ENCODE data around the gene TMEM59. TPM values are rescaled to one million over a fixed set of nuclear protein-coding genes. Genes with fewer than 3 reads are reported as not detected.

Gene TMEM59
- total RNA-seq, 1 experiment from 2014 or later: 174 TPM

DNA sequence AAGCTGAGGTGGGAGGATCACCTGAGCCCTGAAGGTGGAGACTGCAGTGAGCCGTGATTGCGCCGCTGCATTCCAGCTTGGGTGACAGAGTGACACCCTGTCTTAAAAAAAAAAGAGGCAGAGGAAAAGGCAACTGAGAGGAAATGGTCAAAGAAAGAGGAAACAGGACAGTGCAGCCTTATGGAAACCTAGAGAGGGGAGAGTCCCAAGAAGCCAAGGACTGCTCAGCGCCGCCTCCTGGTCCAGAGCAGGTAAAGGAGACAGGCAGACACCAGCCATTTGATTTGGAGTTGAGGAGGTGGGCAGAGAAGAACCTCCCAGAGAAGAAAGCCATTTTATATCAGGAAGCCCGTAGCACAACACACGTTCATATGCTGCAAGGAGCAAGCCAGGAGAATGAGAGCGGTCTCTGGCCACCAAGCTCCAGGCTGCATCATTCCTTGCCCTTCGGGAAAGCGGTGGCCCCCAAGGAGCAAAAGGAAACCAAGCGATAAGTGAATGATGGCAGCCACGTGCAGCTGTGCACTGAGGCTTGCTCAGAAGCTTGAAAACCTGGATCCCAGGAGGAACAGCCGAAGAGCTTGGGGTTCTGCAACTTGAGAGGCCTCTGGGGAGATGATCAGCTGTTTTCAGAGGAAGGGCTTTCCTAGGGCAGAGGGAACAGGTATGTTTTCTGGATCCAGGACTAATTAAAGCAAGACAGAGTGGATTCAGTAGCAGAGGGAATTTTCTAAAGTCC, 73.1 kb downstream of the TMEM59 start:
- POLR2A ChIA-PET: no interaction called here
- Histone ChIP-seq H3K36me3 (ENCODE audit: control insufficient read depth, insufficient read depth, low read length) (no peaks in the 10 kb centered on the region), H3K4me1 (ENCODE audit: control insufficient read depth, insufficient read depth, low read length) (no peaks in the 10 kb centered on the region), H3K27ac (ENCODE audit: low read length) (no peak overlapping the region), H3K27me3 (ENCODE audit: control insufficient read depth, insufficient read depth, low read length) (no peaks in the 10 kb centered on the region), H3K9me3 (ENCODE audit: control insufficient read depth, insufficient read depth, low read depth, low read length) (no peaks in the 10 kb centered on the region), H3K4me3 (ENCODE audit: low read depth in 2 of 2, low read length in 2 of 2) (no peak overlapping the region)
- DNase-seq (ENCODE audit: low read depth, low spot score) (no peak), ATAC-seq (no peak)
- TF ChIP-seq POLR2AphosphoS5 (IDR thresholded peaks at IDR 0.05; ENCODE audit: low read depth, low read length) (no peak), SIN3A (IDR thresholded peaks at IDR 0.05; ENCODE audit: borderline replicate concordance, insufficient read depth, low read depth, low read length) (no peak), TCF7L2 (IDR thresholded peaks at IDR 0.05; ENCODE audit: low read depth, low read length) (no peak)
- TF ChIP-seq, protein P1, sequence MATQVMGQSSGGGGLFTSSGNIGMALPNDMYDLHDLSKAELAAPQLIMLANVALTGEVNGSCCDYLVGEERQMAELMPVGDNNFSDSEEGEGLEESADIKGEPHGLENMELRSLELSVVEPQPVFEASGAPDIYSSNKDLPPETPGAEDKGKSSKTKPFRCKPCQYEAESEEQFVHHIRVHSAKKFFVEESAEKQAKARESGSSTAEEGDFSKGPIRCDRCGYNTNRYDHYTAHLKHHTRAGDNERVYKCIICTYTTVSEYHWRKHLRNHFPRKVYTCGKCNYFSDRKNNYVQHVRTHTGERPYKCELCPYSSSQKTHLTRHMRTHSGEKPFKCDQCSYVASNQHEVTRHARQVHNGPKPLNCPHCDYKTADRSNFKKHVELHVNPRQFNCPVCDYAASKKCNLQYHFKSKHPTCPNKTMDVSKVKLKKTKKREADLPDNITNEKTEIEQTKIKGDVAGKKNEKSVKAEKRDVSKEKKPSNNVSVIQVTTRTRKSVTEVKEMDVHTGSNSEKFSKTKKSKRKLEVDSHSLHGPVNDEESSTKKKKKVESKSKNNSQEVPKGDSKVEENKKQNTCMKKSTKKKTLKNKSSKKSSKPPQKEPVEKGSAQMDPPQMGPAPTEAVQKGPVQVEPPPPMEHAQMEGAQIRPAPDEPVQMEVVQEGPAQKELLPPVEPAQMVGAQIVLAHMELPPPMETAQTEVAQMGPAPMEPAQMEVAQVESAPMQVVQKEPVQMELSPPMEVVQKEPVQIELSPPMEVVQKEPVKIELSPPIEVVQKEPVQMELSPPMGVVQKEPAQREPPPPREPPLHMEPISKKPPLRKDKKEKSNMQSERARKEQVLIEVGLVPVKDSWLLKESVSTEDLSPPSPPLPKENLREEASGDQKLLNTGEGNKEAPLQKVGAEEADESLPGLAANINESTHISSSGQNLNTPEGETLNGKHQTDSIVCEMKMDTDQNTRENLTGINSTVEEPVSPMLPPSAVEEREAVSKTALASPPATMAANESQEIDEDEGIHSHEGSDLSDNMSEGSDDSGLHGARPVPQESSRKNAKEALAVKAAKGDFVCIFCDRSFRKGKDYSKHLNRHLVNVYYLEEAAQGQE (IDR thresholded peaks at IDR 0.05; ENCODE audit: insufficient read depth in 1 of 2, low read depth in 2 of 2, low read length in 1 of 2): no peak
- TF ChIP-seq, protein P2, sequence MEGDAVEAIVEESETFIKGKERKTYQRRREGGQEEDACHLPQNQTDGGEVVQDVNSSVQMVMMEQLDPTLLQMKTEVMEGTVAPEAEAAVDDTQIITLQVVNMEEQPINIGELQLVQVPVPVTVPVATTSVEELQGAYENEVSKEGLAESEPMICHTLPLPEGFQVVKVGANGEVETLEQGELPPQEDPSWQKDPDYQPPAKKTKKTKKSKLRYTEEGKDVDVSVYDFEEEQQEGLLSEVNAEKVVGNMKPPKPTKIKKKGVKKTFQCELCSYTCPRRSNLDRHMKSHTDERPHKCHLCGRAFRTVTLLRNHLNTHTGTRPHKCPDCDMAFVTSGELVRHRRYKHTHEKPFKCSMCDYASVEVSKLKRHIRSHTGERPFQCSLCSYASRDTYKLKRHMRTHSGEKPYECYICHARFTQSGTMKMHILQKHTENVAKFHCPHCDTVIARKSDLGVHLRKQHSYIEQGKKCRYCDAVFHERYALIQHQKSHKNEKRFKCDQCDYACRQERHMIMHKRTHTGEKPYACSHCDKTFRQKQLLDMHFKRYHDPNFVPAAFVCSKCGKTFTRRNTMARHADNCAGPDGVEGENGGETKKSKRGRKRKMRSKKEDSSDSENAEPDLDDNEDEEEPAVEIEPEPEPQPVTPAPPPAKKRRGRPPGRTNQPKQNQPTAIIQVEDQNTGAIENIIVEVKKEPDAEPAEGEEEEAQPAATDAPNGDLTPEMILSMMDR (IDR thresholded peaks at IDR 0.05): no peak
- CTCF ChIA-PET: interaction anchor here (0.6 kb wide), 1 partner anchor 20 kb away, joined by 3 read pairs; no protein-coding TSS in a partner anchor
- no TSS peak for BruUV-seq (replicated peaks)
- intact Hi-C loops (cut with micrococcal nuclease; ENCODE audit: unreplicated experiment): no loop called here
- in situ Hi-C loops (cut with HindIII; ENCODE audit: low pct_unique_long_range_greater_than_20kb, low sequenced_read_pairs): no loop called here

Small RNAs within 50 kb of the gene (microRNA-seq; reads per million reads assigned to microRNA genes)
- gene MIR4781 (ENCODE audit: unreplicated experiment): not detected

Other genes starting within 250 kb of the TMEM59 start
- 44.4 TPM for gene NDC1, start 214.9 kb downstream of the TMEM59 start, total RNA-seq (2021; ENCODE audit: unreplicated experiment)
- 21.4 TPM for gene YIPF1, start 163.4 kb downstream of the TMEM59 start, total RNA-seq (2021; ENCODE audit: unreplicated experiment)
- gene DIO1, start 159.0 kb downstream of the TMEM59 start, total RNA-seq (2021; ENCODE audit: unreplicated experiment): 0.28 TPM
- gene IFT25, start 107.5 kb downstream of the TMEM59 start, total RNA-seq (2021; ENCODE audit: unreplicated experiment): 42.9 TPM
- 41.0 TPM for gene LRRC42, start 106.9 kb downstream of the TMEM59 start, total RNA-seq (2021; ENCODE audit: unreplicated experiment)
- not detected for gene LDLRAD1, start 35.0 kb downstream of the TMEM59 start, total RNA-seq (2021; ENCODE audit: unreplicated experiment)
- gene TCEANC2, start 404 bp upstream of the TMEM59 start, total RNA-seq (2021; ENCODE audit: unreplicated experiment): 5.1 TPM
- gene CDCP2, start 99.8 kb upstream of the TMEM59 start, total RNA-seq (2021; ENCODE audit: unreplicated experiment): not detected
- 19.4 TPM for gene CYB5RL, start 146.8 kb upstream of the TMEM59 start, total RNA-seq (2021; ENCODE audit: unreplicated experiment)
- gene MRPL37, start 147.0 kb upstream of the TMEM59 start, total RNA-seq (2021; ENCODE audit: unreplicated experiment): 138 TPM

Measured in Panc1 (cell line).